HG03108 (cell line): ENCODE measurements around the gene HLA-DOA.

Source experiments
- ATAC-seq: cut with Tn5 transposase; IDR thresholded peaks from one replicate; pipeline ENCODE4 v1.9.1; 2021; ENCODE audit warnings: moderate library complexity; ENCODE audit not compliant: unreplicated experiment

Gene HLA-DOA

DNA sequence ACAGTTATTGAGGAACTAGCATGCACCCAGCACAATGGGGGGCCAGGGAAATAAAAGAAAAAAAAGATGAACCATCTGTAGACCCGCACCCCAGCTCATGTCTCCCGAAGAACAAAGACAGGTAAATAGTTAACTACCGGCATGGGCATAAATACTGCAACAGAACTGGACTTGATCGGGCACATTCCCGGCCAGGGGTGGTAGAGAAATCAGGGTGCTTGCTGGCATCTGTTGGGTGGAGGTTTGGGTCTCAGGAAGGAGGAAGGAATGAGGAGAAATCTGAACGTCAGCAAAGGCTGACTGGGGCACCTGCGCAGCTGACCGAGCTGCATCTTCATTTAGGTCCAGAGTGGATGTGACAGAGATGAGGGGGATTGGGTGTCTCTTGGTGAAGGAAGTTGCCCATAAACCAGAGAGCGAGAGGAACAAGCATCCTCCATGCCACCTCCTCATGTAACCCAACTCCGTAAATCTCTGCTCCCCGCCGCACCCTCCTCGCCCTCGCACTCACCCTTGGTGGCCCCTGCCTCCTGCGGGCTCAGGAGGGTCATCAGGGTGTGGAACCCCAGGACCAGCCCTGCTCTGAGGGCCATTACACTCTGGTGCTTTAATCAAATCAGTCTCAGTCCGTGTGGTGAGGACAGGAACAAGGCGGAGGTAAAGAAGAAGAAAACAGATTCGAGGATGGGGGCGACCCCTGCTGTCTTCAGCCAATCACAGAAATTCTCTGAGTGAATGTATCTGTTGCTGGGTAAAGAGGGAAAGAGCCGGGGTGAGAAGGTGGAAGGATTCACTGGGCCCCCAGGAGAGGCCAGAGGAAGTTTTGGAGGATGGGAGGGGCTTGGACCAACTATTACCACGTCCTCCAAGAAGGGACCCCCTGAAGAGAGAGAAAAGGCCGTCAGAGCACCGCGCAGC, at the start of gene HLA-DOA:
Gene HLA-DOA (minus strand): TSS at position 648 of the 918 bp plus-strand sequence.
- peak; percentile 84 for ATAC-seq

DNA sequence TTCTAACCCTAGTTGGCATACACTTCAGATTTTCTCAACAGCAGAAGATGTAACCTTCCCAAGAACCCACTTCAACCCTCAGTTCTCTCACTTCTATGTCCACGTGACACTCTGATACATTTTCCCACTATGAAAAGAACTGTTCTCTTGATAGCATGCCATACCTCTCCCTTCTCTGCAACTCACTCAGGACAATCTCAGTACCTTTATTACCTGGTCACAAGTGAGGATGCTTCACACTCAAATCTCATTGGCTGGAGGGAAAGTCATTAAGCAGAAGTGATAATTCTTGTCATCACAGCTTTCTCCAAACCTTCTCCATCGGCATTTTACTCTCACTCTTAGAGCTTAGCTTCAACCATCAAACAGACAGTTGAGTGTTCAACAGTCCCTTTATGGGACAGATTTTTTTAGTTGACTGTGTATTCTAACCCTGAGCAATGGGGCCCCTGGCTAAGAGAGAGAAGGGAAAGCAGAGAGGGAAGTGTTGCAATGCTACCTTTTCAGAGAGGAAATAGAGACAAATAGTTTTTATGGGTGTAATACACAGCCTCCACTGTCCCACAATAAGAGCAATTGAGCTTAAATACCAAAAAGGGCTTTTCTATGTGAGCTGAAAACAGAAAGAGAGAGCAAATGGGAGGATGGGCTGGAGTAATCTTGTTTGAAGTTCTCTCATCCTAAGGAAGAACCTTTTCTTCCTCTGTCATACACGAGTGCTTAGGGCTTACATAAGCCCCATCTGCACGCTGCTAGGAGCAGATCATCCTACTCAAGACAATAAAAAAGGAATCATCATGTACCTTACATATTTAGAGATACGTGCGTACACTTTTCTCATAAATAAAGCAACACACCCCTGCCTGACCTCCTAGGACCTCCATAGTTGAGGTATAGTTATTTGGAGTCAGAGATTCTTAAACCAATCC, 48.1 kb upstream of the HLA-DOA start:
- no peak for ATAC-seq

DNA sequence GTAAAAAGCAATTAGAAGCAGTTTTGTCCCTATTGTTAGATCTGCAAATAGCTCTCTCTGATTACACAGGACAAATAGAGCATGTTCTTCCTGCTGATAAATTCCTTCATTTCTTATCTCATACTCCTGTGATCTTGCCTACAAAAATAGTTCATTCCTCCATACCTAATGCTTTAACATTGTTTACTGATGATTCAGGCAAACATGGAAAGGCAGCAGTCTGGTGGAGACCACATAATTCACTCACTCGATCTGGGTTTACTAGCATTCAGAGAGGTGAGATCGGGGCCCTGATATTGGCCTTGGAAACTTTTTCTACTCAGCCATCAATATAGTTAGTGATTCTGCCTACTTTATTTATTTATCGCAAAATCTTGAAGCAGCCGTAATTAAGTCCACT, 43.8 kb upstream of the HLA-DOA start:
- ATAC-seq = no peak

DNA sequence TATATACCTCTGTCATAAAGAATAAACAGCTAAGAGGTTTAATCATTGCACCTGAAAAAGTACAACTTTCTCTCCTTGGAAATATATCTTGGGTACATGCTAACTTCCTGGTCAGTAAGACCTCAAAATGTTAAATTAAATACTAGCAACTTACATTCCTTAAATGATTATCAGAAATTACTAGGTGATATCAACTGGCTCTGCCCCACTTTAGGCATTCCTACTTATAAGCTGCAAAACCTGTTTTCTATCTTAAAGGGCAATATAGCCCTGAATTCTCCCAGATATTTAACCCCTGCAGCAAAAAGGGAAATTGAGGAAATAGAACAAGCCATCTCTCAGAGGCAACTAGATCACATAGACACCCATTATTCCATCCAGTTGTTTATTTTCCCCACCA, 43.2 kb upstream of the HLA-DOA start:
- ATAC-seq = no peak

DNA sequence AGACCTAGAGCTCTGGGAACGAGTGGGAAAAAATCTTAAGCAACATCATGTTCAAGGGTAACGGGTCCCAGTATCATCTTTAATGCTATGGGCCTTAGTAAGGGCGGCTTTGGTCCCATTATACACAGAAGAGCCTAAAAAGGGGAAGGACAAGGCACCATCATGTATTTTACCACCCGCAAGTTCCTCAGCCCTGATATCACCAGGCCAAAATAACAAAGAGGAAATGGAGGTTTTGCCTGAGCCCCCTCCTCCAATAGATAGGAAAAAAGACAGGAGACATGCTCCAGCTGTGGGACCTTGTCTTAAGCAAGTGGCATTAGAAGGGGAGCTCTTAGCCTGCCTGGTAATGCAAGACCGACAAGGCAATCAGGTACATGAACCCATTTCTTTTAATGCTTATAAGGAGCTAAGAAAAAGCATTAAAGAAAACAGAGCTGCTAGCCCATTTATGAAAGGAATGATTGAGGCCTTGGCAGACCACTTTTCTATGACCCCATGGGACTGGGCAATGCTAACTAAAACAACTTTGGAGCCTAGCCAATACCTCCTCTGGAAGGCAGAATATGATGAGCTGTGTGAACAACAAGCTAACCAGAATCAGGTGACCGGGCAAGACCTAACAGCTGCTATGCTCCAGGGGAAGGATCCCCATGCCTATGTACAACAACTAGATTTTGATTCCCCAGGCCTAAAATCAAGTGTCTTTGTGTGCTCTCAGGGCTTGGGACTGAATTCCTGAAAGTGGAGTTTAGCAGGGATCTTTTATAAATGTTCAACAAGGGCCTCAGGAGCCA, 40.8 kb upstream of the HLA-DOA start:
- no peak for ATAC-seq

DNA sequence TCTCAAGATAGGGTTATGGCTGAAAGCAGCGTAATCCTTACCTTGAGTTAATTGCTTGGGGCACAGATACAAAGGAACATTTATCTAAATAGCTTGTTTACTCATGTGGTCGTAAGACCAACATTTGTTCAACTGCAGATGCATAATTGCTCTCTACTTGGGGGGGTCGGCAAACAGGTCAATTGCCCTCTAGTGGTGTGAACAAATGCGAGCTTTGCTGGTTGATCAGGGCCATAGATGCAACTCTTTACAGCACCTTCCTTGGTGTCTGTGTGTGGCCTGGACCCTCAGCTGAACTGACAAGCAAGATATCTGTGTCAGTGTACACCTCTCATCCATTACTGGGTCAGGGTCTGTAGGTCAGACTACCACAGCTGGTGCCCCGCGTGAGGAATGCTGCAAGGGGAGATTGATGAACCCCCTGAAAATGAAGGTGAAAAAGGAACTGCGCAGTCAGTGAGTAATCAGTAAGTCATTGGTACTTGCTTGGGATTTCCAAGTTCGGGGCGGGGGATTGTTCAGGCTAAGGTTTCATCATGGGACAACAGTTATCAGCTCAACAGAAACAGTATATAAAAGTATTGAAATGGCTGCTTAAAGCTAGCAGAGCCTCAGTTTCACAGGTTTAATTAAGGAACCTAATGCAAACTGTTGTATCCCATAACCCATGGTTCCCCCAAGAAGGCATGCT, 40.1 kb upstream of the HLA-DOA start:
- no peak for ATAC-seq

DNA sequence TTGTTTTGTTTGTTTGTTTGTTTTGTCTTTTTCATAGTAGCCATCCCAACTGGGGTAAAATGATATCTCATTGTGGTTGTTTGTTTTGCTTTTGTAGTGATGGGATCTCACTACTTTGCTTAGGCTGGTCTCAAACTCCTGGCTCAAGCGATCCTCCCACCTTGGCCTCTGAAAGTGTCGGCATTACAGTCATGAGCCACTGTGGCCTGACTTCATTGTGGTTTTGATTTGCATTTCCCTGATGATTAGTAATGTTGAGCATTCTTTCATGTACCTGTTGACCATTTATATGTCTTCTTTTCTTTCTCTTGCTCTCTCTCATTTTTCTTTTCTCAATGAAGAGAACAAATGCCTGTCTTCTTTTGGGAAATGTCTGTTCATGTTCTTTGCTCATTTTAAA, 30.8 kb upstream of the HLA-DOA start:
- no peak for ATAC-seq

DNA sequence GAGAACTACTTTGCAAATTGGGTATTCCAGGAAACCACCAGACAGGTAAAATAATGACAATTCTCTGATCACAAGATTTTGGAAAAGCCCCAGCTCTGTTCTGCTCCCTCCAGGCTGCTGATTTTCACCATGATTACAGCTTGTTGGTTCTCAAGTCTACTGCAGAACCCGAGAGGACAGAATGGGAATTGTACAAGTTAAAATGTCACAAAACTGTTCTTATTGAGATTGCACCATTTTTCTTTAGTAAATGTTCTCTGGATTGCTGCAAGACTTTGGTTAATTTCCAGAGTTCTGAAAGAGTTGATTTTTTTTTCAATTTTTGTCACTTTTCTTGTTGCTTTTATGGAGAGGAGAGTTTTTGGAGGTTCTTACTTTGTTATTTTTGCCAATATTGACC, 27.1 kb upstream of the HLA-DOA start:
- ATAC-seq = no peak

DNA sequence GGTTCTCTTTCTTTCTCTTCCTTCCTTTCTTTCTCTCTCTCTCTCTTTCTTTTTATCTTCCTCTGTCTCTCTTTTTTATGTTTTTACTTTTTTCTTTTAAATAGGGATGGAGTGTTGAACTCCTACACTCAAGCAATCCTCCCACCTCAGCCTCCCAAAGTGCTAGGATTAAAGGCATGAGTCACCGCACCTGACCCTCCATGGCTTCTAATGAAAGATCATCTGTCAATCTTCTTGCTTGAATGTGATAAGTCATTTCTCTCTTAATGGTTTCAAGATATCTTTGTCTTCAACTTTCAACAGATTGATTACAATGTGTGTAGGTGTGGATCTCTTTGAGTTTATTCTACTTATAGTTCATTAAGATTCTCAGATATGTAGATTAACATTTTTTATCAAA, 25.2 kb upstream of the HLA-DOA start:
- ATAC-seq = no peak

DNA sequence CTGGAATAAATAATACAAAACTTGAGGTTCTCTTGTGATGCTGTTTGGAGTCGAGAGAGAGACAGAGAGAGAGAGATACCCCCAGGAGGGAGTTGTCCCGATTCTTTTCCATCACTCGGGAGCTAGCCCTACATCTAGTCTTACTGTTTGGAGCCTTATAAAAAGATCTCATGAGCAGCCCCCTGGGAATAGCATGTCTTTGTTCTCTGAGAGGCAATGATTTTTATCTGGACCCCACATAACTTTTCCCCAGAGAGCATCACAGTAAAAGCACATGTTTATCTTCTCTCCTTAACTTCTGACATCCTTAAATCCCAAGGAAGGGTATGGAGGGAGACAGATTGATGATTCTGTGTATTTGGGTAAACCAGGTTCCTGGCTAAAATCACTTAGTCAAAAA, 20.9 kb upstream of the HLA-DOA start:
- ATAC-seq = no peak

DNA sequence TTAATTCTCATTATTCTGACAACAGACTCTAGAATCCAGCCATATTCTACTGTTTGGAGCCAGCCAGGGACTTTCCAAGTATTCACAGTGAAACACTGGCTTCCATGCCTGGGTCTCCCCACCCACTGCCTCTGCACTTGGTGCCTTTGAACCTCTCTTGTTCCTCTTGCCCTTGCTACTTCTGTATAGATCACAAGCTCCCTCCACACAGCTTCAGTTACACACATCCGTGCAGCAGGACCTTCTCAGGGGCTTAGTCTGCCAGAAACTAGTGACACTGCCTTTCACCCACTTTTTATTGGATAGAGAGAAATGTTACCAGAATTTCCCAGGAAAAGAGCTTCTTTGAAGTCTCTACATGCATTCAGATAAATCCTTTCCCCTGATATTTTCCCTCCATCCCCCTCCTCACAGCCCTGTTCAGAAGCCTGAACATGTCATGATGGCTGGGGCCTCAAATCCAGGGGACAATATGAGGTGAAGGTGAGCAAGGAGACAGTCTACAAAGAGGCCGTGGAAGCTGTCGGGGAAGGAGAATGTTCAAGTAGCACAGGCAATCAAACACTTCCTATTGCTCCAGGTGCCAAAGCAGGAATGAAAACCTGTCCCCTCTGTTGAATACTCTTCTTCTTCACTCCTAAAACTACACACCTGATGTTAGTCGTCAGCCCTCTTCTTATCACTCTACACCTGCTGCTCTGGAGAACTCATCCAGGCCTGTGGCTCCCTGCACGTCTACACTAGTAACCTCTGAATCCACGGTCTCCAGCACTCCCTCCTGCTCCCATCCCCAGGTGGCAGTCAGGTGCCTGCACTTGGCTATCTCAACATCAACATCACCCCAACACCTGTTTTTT, 20.2 kb upstream of the HLA-DOA start:
- ATAC-seq = peak; percentile 59

DNA sequence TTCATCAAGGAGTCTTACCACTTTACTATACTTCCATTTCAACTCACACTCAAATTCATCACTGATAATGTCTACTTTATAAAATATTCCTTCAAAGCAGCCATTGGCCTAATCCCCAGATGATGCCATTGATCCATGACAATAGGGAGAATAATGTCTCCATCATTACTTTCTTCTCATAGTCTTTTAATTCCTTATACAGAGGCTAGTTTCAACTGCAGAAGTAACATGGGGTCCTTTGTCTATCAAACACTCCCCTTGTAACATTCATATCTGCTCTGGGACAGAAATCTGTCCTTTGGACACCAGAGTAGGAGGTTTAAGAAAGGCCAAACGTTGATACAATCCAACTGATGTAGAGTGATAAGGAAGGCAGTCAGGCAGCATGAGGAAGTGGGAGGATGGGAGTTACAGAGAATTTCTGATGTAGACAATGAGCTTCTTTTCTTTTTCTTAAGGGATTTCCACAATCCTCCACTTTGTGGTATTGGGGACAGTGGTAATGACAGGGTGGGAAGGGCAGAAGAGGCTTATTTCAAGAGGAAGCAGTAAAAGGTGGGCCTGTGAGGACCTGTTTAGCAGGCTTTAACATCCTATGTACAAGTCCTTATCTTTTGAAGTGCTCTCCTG, 18.9 kb upstream of the HLA-DOA start:
- ATAC-seq = no peak

DNA sequence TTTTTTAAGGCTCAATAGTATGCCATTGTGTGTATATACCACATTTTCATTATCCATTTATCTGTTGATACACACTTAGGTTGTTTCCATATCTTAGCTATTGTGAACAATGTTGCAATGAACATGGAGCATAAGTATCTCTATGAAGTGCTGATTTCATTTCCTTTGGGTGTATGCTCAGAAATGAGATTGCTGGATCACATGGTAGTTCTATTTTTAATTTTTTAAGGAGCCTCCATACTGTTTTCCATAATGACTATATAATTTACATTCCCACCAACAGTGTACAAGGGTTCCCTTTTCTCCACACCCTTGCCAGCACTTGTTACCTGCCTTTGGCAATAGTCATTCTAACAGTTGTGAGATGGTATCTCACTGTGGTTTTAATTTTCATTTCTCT, 15.1 kb upstream of the HLA-DOA start:
- ATAC-seq = no peak

DNA sequence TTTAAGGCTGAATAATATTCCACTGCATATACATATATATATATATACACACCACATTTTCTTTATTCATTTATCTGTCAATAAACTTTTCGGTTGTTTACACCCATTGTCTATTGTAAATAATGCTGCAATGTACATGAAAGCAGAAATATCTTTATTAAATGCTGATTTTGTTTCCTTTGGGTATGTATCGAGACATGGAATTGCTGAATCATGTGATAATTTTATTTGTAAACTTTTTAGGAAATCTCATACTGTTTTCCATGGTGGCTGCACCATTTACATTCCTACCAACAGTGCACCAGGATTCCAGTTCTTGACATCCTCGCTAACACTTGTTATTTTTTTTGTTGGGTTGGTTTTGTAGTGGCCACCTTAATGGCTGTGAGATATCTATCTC, 14.1 kb upstream of the HLA-DOA start:
- no peak for ATAC-seq

DNA sequence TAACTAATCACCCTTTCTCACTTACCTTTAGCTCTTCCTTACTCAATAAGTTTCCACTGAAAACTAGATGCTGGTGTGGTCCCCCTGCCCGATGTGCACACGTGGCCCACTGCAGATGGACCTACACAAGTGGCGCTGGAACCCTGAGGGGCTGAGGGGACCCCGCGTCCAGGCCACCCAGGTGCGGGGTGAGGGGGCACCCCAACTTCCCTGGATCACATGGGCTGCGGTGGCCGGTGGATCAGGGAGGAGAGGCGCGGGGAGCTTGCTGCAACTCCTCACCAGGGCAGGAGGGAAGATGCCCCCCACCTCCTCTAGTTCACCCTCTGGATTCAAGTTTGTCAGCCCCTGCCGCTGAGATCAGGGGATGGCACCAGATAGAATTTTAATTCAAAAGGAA, 12.5 kb upstream of the HLA-DOA start:
- ATAC-seq = no peak

DNA sequence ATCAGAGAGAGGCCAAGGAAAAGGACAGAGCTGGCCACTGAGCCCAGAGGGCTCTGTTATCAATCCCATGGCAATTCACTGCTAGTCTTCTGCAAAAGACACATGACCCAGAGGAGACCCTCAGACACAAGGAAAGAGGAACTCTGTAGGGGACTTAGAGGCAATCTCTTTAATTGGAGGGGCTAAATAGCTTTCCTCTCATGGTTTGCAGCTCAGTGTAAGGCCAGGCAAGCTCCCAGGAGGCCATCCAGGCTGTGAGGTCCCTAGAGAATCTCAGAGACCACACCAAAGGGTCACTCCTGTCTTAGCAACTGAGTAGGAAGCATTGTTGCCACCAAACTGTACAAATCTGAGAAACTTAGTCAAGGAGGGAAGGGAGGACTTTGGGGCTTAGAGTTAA, 10.0 kb upstream of the HLA-DOA start:
- ATAC-seq = no peak

DNA sequence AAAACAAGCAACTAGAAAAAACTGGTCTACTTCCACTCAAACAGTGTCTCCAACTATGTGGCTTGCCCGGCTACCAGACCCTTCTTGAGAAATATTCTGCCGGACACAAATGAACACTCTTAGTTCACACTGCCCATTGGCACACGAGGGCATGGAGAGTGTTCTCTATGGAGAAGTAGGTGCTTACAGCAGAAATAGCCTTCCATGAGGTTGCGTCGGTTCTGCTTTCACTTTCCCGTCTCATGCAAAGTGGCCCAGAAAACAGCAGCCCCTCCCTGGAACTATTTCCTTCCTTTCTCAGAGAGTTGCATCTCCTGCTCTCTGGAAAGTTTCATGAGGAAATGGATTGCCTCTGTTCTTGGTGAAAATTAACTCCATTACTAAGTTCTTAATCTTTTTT, 9.5 kb upstream of the HLA-DOA start:
- peak; percentile 60 for ATAC-seq

DNA sequence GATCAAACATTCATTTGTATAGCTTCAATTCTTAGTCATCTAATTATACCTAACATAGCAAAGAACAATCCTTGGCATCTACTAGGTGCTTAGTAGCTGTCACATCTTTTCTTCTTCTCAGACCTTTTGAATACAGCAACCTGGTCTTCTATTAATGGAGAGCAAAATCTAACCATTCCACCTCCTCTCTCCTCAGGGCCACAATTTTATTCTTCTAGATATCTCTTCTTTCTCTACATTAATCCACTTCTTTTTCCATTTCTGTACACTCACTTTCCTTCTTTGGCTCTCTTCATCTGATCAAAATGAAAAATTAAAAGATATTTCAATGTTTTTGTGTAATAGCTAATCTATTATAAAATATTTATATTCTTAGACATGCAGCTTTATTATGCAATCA, 9.0 kb upstream of the HLA-DOA start:
- no peak for ATAC-seq

DNA sequence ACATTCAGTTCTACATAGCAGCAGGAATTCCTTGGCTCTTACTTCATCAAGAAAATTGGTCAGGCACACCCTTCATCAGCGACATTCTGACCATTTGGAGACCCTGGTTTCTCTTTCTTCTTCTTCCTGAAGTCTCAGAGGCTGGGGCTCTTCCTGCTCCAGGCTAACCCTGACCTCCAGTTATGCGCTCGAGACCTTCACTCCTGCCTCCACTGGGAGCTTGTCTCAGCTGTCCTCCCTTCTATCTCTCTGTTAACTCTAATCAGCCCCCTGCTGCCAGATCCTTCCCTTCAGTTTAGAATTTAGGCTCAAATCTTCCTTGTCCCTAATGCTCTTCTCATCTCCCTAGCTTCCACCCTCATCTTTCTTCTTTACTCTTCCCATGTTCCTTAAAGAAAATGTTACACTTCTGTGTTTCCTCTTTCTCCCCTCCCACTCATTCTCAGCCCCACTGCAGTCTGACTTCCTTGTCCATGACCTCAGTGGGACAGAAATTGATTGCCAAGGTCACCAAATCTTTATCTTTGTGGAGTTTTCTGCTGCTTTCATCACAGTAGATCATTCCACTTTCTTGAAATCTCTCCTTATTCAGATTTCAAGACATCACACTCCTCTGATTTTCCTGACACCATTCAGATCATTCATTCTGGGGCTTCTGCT, 8.4 kb upstream of the HLA-DOA start:
- no peak for ATAC-seq
